ENCODE results near the gene CCDC3.

Gene CCDC3

GRCh38 chr10:12934777-12935176 is 66.7 kb downstream of the CCDC3 start:
- H3K4me3 ChIP-seq (replicated peaks; ENCODE audit: low read depth, low read length): no peak overlapping the region
- no peak for TF ChIP-seq CTCF (IDR thresholded peaks at IDR 0.05; ENCODE audit: insufficient read depth, low read length, poor library complexity, severe bottlenecking)
- no peaks in the 10 kb centered on the region; the same call in 1 of the 2 replicates for H3K27me3 ChIP-seq (replicated peaks; ENCODE audit: control insufficient read depth, insufficient read depth, low read length)
- H3K36me3 ChIP-seq (ENCODE audit: control insufficient read depth, insufficient read depth, low read length): no peaks in the 10 kb centered on the region
- DNase-seq (ENCODE audit: extremely low read depth, insufficient read length): no peak

- no peak overlapping the region for H3K4me3 ChIP-seq (replicated peaks; ENCODE audit: low read depth, low read length)
- TF ChIP-seq CTCF (IDR thresholded peaks at IDR 0.05; ENCODE audit: insufficient read depth, low read length, poor library complexity, severe bottlenecking): no peak
- no peaks in the 10 kb centered on the region for H3K36me3 ChIP-seq (ENCODE audit: control insufficient read depth, insufficient read depth, low read length)
- no peaks in the 10 kb centered on the region; the same call in 1 of the 2 replicates for H3K27me3 ChIP-seq (replicated peaks; ENCODE audit: control insufficient read depth, insufficient read depth, low read length)
- no peak for DNase-seq (ENCODE audit: extremely low read depth, insufficient read length)
These were observed 72.1 kb downstream of the CCDC3 start for GRCh38 chr10:12929381-12929780.

- TF ChIP-seq CTCF (IDR thresholded peaks at IDR 0.05; ENCODE audit: insufficient read depth, low read length, poor library complexity, severe bottlenecking): no peak
- no peak for DNase-seq (ENCODE audit: extremely low read depth, insufficient read length)
- H3K4me3 ChIP-seq (replicated peaks; ENCODE audit: low read depth, low read length): no peak overlapping the region
- no peaks in the 10 kb centered on the region for H3K36me3 ChIP-seq (ENCODE audit: control insufficient read depth, insufficient read depth, low read length)
- H3K27me3 ChIP-seq (replicated peaks; ENCODE audit: control insufficient read depth, insufficient read depth, low read length): no peaks in the 10 kb centered on the region; the same call in 1 of the 2 replicates
These were observed 72.9 kb downstream of the CCDC3 start for GRCh38 chr10:12928571-12928970.

GRCh38 chr10:12927896-12928295 is 73.6 kb downstream of the CCDC3 start:
- H3K27me3 ChIP-seq (replicated peaks; ENCODE audit: control insufficient read depth, insufficient read depth, low read length): no peaks in the 10 kb centered on the region
- H3K4me3 ChIP-seq (replicated peaks; ENCODE audit: low read depth, low read length): no peak overlapping the region
- no peak for DNase-seq (ENCODE audit: extremely low read depth, insufficient read length)
- no peak for TF ChIP-seq CTCF (IDR thresholded peaks at IDR 0.05; ENCODE audit: insufficient read depth, low read length, poor library complexity, severe bottlenecking)
- no peaks in the 10 kb centered on the region for H3K36me3 ChIP-seq (ENCODE audit: control insufficient read depth, insufficient read depth, low read length)

GRCh38 chr10:12925845-12926244 is 75.7 kb downstream of the CCDC3 start:
- H3K36me3 ChIP-seq (ENCODE audit: control insufficient read depth, insufficient read depth, low read length): no peaks in the 10 kb centered on the region
- no peak for DNase-seq (ENCODE audit: extremely low read depth, insufficient read length)
- no peaks in the 10 kb centered on the region for H3K27me3 ChIP-seq (replicated peaks; ENCODE audit: control insufficient read depth, insufficient read depth, low read length)
- TF ChIP-seq CTCF (IDR thresholded peaks at IDR 0.05; ENCODE audit: insufficient read depth, low read length, poor library complexity, severe bottlenecking): no peak
- no peak overlapping the region for H3K4me3 ChIP-seq (replicated peaks; ENCODE audit: low read depth, low read length)

- no peak for TF ChIP-seq CTCF (IDR thresholded peaks at IDR 0.05; ENCODE audit: insufficient read depth, low read length, poor library complexity, severe bottlenecking)
- H3K27me3 ChIP-seq (replicated peaks; ENCODE audit: control insufficient read depth, insufficient read depth, low read length): no peaks in the 10 kb centered on the region
These were observed 76.6 kb downstream of the CCDC3 start for GRCh38 chr10:12924911-12925310.

More at GRCh38 chr10:12924911-12925310, 76.6 kb downstream of the CCDC3 start:
- no peak for DNase-seq (ENCODE audit: extremely low read depth, insufficient read length)
- Histone ChIP-seq H3K36me3 (ENCODE audit: control insufficient read depth, insufficient read depth, low read length) (no peaks in the 10 kb centered on the region), H3K4me3 (replicated peaks; ENCODE audit: low read depth, low read length) (no peak overlapping the region)
